Thyroid gland (tissue), 4 donors: ENCODE results near the gene SMIM11.

Source experiments
- POLR2A ChIP-seq, 2 donors: fragments of 450-650 bp; IDR thresholded peaks; one replicate each; pipeline ENCODE4 v1.6.1; 2017; ENCODE audit warnings: antibody characterized with exemption in 2 of 2, mild to moderate bottlenecking in 2 of 2, moderate library complexity in 1 of 2
- TF ChIP-seq, protein P1 (sequence below), 6 experiments: fragments of 200-600 bp in 3 of 6; fragments of 450-650 bp in 3 of 6; sonication (generic) in 3 of 6; IDR thresholded peaks; one replicate each; pipeline ENCODE4 v1.5.1; 2016 to 2019; ENCODE audit warnings: antibody characterized with exemption in 6 of 6, mild to moderate bottlenecking in 2 of 6, inconsistent platforms in 1 of 6, moderate library complexity in 1 of 6

DNA sequence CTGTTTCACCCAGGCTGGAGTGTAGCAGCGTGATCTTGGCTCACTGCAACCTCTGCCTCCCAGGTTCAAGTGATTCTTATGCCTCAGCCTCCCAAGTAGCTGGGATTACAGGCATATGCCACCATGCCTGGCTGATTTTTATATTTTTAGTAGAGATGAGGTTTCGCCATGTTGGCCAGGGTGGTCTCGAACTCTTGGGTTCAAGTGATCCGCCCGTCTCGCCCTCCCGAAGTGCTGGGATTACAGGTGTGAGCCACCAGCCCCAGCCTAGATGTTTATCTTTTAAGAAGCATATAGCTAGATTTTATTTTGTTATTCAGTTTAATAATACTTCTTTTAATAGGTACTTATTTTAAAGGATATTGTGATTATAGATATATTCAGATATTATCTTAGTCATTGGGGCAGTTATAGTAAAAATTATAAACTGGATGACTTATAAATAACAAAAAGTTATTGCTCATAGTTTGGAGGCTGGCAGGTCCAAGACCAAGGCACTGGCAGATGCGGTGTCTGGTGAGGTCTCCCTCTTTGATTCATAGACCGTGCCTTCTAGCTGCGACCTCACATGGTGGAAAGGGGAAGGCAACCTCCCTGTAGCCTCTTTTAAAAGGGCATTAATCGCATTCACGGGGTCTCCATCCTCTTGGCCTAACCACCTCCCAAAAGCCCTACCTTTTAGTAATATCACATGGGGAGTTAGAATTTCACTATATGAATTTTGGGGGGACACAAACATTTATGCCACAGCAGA is 14.6 kb upstream of the SMIM11 start:
- TF ChIP-seq, protein P1, sequence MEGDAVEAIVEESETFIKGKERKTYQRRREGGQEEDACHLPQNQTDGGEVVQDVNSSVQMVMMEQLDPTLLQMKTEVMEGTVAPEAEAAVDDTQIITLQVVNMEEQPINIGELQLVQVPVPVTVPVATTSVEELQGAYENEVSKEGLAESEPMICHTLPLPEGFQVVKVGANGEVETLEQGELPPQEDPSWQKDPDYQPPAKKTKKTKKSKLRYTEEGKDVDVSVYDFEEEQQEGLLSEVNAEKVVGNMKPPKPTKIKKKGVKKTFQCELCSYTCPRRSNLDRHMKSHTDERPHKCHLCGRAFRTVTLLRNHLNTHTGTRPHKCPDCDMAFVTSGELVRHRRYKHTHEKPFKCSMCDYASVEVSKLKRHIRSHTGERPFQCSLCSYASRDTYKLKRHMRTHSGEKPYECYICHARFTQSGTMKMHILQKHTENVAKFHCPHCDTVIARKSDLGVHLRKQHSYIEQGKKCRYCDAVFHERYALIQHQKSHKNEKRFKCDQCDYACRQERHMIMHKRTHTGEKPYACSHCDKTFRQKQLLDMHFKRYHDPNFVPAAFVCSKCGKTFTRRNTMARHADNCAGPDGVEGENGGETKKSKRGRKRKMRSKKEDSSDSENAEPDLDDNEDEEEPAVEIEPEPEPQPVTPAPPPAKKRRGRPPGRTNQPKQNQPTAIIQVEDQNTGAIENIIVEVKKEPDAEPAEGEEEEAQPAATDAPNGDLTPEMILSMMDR (IDR thresholded peaks at IDR 0.05): no peak
- no peak for TF ChIP-seq POLR2A (IDR thresholded peaks at IDR 0.05)
